ENCODE results near the gene ZP2.
"Not testable (repeated sequence)": the region's sequence is repeated elsewhere in the genome, so short reads cannot be mapped to it uniquely, and the experiment has no call there.

The ZP2 gene

DNA sequence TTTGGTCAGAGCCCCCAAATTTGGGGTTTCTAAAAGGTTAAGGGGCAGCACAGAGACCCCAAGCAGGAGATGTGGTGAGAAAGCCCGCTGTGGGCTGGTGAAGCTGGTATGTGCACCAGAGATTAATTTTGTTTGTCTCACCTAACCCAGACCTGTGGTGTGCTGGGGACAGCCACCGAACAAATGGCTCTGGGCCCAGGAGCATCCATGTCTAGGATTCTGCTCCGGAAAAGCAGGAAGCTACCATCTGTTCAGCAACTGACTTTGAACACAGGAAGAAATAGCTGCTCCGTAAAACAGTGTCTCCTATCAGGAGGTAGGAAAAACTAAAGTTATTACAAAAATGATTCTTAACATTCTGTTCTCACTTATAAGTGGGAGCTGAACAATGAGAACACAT is 2.7 kb upstream of the ZP2 start:
- no peak overlapping the region for H3K27ac ChIP-seq (ENCODE audit: low read length)
- H3K9me3 ChIP-seq (ENCODE audit: control insufficient read depth, low read depth, low read length), result no peaks in the 10 kb centered on the region
- H3K9ac ChIP-seq (ENCODE audit: low read length), result no peak overlapping the region
- H3K36me3 ChIP-seq (ENCODE audit: control insufficient read depth, low read depth, low read length), result no peaks in the 10 kb centered on the region
- H3K4me3 ChIP-seq (ENCODE audit: low read length), result no peak overlapping the region
- no peaks in the 10 kb centered on the region for H3K27me3 ChIP-seq (ENCODE audit: control insufficient read depth, insufficient read depth, low read length)
- no peaks in the 10 kb centered on the region for H3K4me1 ChIP-seq (ENCODE audit: control insufficient read depth, low read depth, low read length)

DNA sequence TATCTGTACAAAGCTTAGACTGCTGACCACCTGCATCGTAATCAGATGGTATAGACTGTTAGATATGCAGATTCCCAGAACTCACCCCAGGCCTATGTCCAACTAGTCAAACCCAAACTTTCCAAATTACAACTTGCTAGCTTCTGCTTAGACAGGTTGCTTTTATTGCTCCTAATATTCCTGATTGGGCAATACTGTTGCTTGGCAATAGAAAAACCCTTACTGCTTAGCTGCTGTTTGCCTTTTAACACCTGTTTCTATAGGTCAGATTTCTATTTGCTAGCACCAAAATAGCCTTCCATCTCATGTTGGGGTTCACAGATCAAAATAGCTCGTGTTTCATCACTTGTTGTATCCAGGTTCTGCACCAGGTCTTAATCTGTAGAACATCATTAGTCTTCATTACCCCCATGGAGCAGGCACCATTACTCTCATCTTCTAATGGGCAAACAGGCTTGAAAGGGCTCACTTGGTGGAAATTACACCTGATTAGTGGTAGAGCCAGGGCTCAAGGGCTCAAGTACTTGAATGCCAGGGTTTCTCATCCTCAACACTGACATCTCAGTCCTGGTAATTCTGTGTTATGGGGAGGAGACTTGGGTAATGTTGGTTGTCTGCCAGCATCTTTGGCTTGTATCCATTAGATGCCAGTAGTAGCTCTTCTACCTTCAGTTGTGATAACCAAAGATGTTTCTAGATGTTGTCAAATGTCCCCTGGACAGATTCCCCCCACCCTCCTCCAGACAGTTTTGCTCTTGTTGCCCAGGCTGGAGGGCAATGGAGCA is 2.7 kb downstream of the ZP2 start:
- H3K4me1 ChIP-seq (ENCODE audit: control insufficient read depth, low read depth, low read length), result no peaks in the 10 kb centered on the region
- no peaks in the 10 kb centered on the region for H3K27me3 ChIP-seq (ENCODE audit: control insufficient read depth, insufficient read depth, low read length)
- H3K36me3 ChIP-seq (ENCODE audit: control insufficient read depth, low read depth, low read length), result no peaks in the 10 kb centered on the region
- no peak overlapping the region for H3K9ac ChIP-seq (ENCODE audit: low read length)
- H3K9me3 ChIP-seq (ENCODE audit: control insufficient read depth, low read depth, low read length), result no peaks in the 10 kb centered on the region
- H3K4me3 ChIP-seq (ENCODE audit: low read length), result no peak overlapping the region
- H3K27ac ChIP-seq (ENCODE audit: low read length), result no peak overlapping the region

DNA sequence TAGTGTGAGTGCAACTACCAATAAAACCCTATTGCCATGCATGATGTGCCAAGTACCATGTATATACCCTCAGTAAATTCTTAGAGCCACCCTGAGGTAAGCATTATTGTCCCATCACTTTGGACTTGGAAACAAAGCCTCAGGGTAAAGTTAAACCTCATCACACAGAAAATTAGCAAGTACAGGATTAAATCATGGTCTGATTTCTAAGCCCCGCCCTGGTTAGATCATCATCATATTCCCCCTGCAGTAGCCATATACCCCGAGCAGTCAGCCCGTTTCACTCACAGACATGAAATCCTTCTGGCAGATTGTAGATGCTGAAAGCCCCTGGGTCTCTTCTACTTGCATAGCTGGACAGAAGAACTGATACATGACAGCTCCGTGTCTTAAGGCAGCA is 4.8 kb downstream of the ZP2 start:
- Histone ChIP-seq H3K9me3 (ENCODE audit: control insufficient read depth, low read depth, low read length) (no peaks in the 10 kb centered on the region), H3K36me3 (ENCODE audit: control insufficient read depth, low read depth, low read length) (no peaks in the 10 kb centered on the region), H3K4me3 (ENCODE audit: low read length) (no peak overlapping the region), H3K27ac (ENCODE audit: low read length) (no peak overlapping the region), H3K4me1 (ENCODE audit: control insufficient read depth, low read depth, low read length) (no peaks in the 10 kb centered on the region), H3K9ac (ENCODE audit: low read length) (no peak overlapping the region), H3K27me3 (ENCODE audit: control insufficient read depth, insufficient read depth, low read length) (no peaks in the 10 kb centered on the region)

DNA sequence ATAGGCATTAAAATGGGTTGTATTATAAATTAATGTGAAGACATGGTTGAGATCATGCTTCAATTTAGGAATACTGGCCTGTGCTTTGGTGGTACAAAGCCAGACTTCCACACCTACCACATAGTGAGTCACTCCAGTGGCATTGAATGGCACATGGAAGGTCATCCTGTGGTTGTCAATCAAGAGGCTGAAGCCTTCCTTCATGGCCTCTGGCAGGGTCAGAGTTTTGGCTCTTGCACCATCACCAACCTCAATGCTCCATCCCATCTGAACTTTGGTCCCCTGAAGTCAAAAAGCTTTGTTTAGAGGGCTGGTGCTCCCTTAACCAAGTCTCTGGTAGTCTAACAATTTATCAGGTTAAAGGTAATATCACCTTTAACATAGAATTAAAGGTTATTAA is 6.1 kb downstream of the ZP2 start:
- Histone ChIP-seq H3K4me3 (ENCODE audit: low read length) (no peak overlapping the region), H3K4me1 (ENCODE audit: control insufficient read depth, low read depth, low read length) (no peaks in the 10 kb centered on the region), H3K27me3 (ENCODE audit: control insufficient read depth, insufficient read depth, low read length) (no peaks in the 10 kb centered on the region), H3K9ac (ENCODE audit: low read length) (no peak overlapping the region), H3K36me3 (ENCODE audit: control insufficient read depth, low read depth, low read length) (no peaks in the 10 kb centered on the region), H3K27ac (ENCODE audit: low read length) (no peak overlapping the region), H3K9me3 (ENCODE audit: control insufficient read depth, low read depth, low read length) (no peaks in the 10 kb centered on the region)

DNA sequence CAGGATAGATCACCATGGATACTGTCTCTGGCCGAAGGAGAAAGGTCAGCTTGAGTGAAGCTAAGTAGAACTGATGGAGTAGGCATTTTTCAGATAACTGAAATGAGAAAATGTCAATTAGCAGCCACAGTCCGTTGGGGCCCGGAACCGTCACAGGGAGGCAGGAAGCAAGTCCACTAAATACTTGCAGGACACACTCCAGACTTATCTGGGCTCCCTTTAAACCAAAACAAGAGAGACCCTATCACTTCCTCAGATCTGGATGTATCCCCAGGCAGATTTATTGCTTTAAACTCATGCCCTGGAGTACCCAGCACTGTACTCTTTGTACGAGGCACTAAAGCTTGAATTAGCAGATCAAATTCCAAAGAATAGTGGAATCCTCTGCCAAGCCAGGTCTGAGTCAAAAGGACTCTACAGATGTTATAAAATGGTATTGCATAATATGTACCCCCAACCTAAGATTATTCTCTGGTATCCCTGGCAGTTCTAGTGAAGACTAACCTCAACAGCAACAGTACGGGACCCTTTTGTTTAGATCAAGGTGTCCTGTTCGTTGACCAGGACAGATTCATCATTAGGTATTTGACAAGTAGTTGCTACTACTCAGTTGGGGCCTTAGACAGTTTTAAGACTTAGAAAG is 8.1 kb downstream of the ZP2 start:
- Histone ChIP-seq H3K4me3 (ENCODE audit: low read length) (no peak overlapping the region), H3K9ac (ENCODE audit: low read length) (no peak overlapping the region), H3K4me1 (ENCODE audit: control insufficient read depth, low read depth, low read length) (no peaks in the 10 kb centered on the region), H3K9me3 (ENCODE audit: control insufficient read depth, low read depth, low read length) (no peaks in the 10 kb centered on the region), H3K27ac (ENCODE audit: low read length) (no peak overlapping the region), H3K27me3 (ENCODE audit: control insufficient read depth, insufficient read depth, low read length) (no peaks in the 10 kb centered on the region), H3K36me3 (ENCODE audit: control insufficient read depth, low read depth, low read length) (no peaks in the 10 kb centered on the region)

DNA sequence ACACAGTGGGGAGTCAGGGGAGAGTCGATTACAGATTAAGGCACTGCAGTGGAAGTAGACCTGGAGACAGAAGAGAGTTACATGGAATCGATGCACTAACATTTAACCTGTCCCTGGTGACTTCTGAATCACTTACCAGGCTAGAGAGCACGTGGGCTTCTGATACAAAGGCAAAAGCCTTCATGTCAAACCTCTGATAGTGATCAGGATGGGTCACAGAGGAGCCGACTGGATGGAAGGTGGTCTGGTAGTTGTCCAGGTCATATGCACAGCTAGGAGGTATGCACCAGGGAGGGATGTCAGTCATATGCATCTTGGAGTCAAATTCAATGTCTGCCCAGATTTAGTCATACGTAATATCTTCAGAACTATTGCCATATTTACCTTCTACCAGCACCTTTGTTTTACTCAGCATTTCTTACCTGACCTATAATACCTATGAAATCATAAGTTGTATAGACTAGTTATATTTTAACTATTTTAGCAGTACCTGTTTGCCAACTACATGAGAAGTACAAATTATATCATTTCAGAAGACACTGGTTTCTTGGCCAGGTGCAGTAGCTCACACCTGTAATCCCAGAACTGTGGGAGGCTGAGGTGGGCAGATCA is 11.7 kb downstream of the ZP2 start:
- no peaks in the 10 kb centered on the region for H3K9me3 ChIP-seq (ENCODE audit: control insufficient read depth, low read depth, low read length)
- H3K27ac ChIP-seq (ENCODE audit: low read length), result no peak overlapping the region
- H3K9ac ChIP-seq (ENCODE audit: low read length), result no peak overlapping the region
- H3K4me1 ChIP-seq (ENCODE audit: control insufficient read depth, low read depth, low read length), result no peaks in the 10 kb centered on the region
- H3K4me3 ChIP-seq (ENCODE audit: low read length), result no peak overlapping the region
- H3K27me3 ChIP-seq (ENCODE audit: control insufficient read depth, insufficient read depth, low read length), result no peaks in the 10 kb centered on the region
- no peaks in the 10 kb centered on the region for H3K36me3 ChIP-seq (ENCODE audit: control insufficient read depth, low read depth, low read length)

DNA sequence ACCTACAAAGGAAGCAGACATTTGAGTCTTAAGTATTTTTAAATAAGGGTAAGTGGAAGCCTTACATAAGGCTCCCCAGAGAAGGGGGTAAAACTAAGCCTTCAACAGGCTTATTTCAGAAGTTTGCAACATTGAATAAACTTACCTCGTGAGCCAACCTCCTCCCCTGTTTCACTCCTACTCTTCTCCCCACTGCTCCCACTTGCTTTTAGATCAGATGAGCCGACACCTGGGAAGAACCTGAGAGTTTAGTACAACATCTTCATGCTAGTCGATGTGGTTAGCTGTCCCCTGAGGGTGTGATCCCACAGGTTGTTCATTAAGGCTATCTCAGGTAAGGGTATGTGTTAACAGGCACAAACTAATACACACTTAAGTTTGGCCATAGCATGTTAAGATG is 13.8 kb downstream of the ZP2 start:
- no peak overlapping the region for H3K9ac ChIP-seq (ENCODE audit: low read length)
- H3K4me1 ChIP-seq (ENCODE audit: control insufficient read depth, low read depth, low read length), result no peaks in the 10 kb centered on the region
- H3K27ac ChIP-seq (ENCODE audit: low read length), result no peak overlapping the region
- no peaks in the 10 kb centered on the region for H3K27me3 ChIP-seq (ENCODE audit: control insufficient read depth, insufficient read depth, low read length)
- no peaks in the 10 kb centered on the region for H3K36me3 ChIP-seq (ENCODE audit: control insufficient read depth, low read depth, low read length)
- H3K4me3 ChIP-seq (ENCODE audit: low read length), result no peak overlapping the region
- no peaks in the 10 kb centered on the region for H3K9me3 ChIP-seq (ENCODE audit: control insufficient read depth, low read depth, low read length)

DNA sequence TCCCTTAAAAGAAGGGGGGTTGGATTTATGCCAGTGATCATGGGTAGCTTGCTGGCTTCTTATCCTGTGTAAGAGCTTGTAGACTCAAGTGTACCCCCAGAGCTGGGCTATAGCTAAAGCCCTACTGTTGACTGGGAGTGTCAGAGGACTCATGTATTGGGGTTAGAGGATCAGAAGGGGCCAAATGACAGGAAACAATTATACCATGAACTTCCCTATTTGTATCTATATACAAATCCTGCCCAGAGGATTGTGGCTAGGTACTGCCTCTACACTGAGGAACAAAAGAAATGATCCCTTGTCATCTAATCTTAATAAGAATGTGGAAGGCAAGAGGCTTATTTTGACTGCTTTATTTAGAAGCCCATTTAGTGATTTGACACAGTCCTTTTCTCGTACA is 14.3 kb downstream of the ZP2 start:
- Histone ChIP-seq H3K9ac (ENCODE audit: low read length) (no peak overlapping the region), H3K27me3 (ENCODE audit: control insufficient read depth, insufficient read depth, low read length) (no peaks in the 10 kb centered on the region), H3K4me1 (ENCODE audit: control insufficient read depth, low read depth, low read length) (no peaks in the 10 kb centered on the region), H3K9me3 (ENCODE audit: control insufficient read depth, low read depth, low read length) (no peaks in the 10 kb centered on the region), H3K36me3 (ENCODE audit: control insufficient read depth, low read depth, low read length) (no peaks in the 10 kb centered on the region), H3K27ac (ENCODE audit: low read length) (no peak overlapping the region), H3K4me3 (ENCODE audit: low read length) (no peak overlapping the region)

DNA sequence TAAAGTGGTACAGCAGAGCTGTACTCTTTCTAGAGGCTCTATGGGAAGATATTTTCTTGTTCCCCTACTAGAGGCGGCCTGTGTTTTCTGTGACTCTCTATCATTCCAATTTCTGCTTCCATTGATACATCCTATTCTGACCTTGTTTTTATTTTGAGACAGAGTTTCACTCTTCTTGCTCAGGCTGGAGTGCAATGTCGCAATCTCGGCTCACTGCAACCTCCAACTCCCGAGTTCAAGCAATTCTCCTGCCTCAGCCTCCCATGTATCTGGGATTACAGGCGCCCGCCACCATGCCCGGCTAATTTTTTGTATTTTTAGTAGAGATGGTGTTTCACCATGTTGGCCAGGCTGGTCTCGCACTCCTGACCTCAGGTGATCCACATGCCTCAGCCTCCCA is 16.0 kb downstream of the ZP2 start:
- H3K9me3 ChIP-seq (ENCODE audit: control insufficient read depth, low read depth, low read length); H3K27ac ChIP-seq (ENCODE audit: low read length); H3K36me3 ChIP-seq (ENCODE audit: control insufficient read depth, low read depth, low read length); H3K27me3 ChIP-seq (ENCODE audit: control insufficient read depth, insufficient read depth, low read length); H3K4me1 ChIP-seq (ENCODE audit: control insufficient read depth, low read depth, low read length); H3K9ac ChIP-seq (ENCODE audit: low read length); H3K4me3 ChIP-seq (ENCODE audit: low read length): not testable (repeated sequence)

DNA sequence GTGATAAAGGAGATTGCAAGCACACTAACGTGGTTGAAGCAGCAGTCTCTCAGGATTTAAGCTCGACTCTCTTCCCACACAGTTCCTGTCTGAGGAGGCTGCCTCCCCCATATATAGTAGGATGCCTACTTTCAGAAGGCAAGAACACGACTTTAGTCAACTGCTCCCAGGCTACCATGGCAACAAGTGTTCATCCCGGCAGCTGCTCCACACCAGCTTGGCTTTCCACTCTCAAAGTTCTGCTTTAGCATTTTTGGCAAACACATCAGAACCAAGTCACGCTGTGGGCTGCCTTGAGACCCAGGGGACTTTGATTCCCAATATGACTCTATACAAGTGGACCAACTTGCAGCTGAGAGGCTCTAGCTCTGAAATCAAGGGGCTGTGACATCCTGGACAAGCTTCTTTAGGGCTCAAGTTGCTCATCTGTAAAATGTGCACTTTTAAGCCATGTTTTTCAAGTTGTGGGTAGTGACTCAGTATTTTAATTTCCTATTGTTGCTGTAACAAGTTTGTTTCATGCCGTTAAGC is 16.5 kb downstream of the ZP2 start:
- Histone ChIP-seq H3K9me3 (ENCODE audit: control insufficient read depth, low read depth, low read length) (no peaks in the 10 kb centered on the region), H3K9ac (ENCODE audit: low read length) (no peak overlapping the region), H3K4me1 (ENCODE audit: control insufficient read depth, low read depth, low read length) (no peaks in the 10 kb centered on the region), H3K36me3 (ENCODE audit: control insufficient read depth, low read depth, low read length) (no peaks in the 10 kb centered on the region), H3K27ac (ENCODE audit: low read length) (no peak overlapping the region), H3K4me3 (ENCODE audit: low read length) (no peak overlapping the region), H3K27me3 (ENCODE audit: control insufficient read depth, insufficient read depth, low read length) (no peaks in the 10 kb centered on the region)

DNA sequence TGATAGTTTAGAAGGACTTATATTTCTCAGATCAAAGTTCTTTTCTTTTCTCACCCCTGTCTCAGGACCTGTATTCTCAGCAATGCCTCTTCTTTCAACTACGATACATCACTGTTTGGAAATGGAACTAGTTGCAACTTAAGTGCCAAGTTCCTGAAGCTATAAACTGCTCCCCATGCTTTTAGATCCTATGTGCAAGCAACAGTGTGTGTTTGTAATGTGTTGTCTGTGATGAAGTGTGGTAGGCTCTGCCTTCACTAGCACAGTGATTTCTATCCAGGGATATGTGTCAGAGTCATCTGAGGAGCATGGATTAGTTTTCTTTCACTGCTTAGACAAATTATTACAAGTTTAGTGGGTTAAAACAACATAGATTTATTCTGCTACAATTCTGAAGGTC is 18.4 kb downstream of the ZP2 start:
- H3K4me1 ChIP-seq (ENCODE audit: control insufficient read depth, low read depth, low read length), result no peaks in the 10 kb centered on the region
- H3K4me3 ChIP-seq (ENCODE audit: low read length), result no peak overlapping the region
- H3K36me3 ChIP-seq (ENCODE audit: control insufficient read depth, low read depth, low read length), result no peaks in the 10 kb centered on the region
- H3K27ac ChIP-seq (ENCODE audit: low read length), result no peak overlapping the region
- no peaks in the 10 kb centered on the region for H3K27me3 ChIP-seq (ENCODE audit: control insufficient read depth, insufficient read depth, low read length)
- no peak overlapping the region for H3K9ac ChIP-seq (ENCODE audit: low read length)
- H3K9me3 ChIP-seq (ENCODE audit: control insufficient read depth, low read depth, low read length), result no peaks in the 10 kb centered on the region
